WERI-Rb-1 (cell line): ENCODE data around the gene OGA.

Experiments used
- DNase-seq: peaks from one replicate; pipeline ENCODE4 v3.0.0-alpha.2; 2020
- H3K27ac ChIP-seq: fragments of 250-450 bp; sonication (Bioruptor Pico); 2 replicates; pipeline ENCODE4 v1.5.1; 2020; ENCODE audit warnings: mild to moderate bottlenecking, moderate library complexity
- H3K27me3 ChIP-seq: fragments of 250-450 bp; sonication (Bioruptor Pico); 2 replicates; pipeline ENCODE4 v1.5.1; 2021; ENCODE audit warnings: mild to moderate bottlenecking, low read depth, moderate library complexity; ENCODE audit not compliant: insufficient read depth, severe bottlenecking
- H3K36me3 ChIP-seq: fragments of 250-450 bp; sonication (Bioruptor Pico); 2 replicates; pipeline ENCODE4 v1.5.1; 2020; ENCODE audit warnings: mild to moderate bottlenecking, moderate library complexity
- H3K4me3 ChIP-seq: 2 replicates; pipeline ENCODE4 v1.5.1; 2011; ENCODE audit warnings: low read depth, mild to moderate bottlenecking, control low read depth, low read length
- H3K9me3 ChIP-seq: fragments of 250-450 bp; sonication (Bioruptor Pico); 2 replicates; pipeline ENCODE4 v1.5.1; 2021; ENCODE audit warnings: mild to moderate bottlenecking, moderate library complexity; ENCODE audit not compliant: severe bottlenecking
- TF ChIP-seq, protein P1 (sequence below): IDR thresholded peaks from 2 replicates; pipeline ENCODE4 v1.5.1; 2011; ENCODE audit warnings: low read depth, mild to moderate bottlenecking, control low read depth, inconsistent platforms, low read length

The OGA gene

DNA sequence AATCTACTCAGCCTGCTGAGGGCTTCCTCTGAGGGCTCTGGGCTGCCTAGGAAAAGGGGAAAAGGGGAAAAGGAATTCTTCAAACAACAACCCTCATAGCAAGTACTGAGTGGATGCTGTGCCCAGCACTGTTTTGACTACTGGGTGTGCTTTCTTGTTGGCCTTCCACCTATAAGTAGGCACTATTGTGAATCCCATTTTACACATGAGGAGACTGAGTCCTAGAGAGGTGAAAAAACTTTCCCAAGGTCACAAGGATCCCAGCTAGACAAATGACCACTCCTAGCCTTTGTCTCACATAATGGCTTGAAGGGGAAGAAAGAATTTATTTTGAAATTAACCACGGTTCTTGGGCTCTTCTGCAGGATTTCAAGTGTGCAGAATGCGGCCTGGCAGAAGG, 59.4 kb downstream of the OGA start:
- Histone ChIP-seq H3K36me3 (no peaks in the 10 kb centered on the region), H3K9me3 (no peaks in the 10 kb centered on the region), H3K27ac (peak overlapping the region; percentile 60; the same call in 1 of the 2 replicates), H3K4me3 (no peak overlapping the region), H3K27me3 (no peaks in the 10 kb centered on the region)
- TF ChIP-seq, protein P1, sequence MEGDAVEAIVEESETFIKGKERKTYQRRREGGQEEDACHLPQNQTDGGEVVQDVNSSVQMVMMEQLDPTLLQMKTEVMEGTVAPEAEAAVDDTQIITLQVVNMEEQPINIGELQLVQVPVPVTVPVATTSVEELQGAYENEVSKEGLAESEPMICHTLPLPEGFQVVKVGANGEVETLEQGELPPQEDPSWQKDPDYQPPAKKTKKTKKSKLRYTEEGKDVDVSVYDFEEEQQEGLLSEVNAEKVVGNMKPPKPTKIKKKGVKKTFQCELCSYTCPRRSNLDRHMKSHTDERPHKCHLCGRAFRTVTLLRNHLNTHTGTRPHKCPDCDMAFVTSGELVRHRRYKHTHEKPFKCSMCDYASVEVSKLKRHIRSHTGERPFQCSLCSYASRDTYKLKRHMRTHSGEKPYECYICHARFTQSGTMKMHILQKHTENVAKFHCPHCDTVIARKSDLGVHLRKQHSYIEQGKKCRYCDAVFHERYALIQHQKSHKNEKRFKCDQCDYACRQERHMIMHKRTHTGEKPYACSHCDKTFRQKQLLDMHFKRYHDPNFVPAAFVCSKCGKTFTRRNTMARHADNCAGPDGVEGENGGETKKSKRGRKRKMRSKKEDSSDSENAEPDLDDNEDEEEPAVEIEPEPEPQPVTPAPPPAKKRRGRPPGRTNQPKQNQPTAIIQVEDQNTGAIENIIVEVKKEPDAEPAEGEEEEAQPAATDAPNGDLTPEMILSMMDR: no peak
- DNase-seq: no peak

DNA sequence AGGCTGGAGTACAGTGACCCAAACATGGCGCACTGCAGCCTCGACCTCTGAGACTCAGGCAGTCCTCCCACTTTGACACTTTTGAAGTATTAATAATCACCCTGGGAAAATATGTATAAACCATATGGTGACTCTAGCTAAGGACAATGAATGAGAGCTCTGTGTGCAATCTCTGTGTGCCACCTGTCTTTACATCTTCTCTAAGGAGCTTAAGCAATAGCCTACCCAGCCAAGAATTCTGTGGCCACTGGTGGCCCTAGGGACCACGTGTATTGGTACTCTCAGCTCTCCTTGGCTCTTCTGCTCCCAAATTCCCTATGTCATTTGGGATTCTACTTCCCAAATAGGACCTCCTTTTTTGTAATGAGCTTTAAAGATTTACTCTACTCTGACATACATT, 66.0 kb downstream of the OGA start:
- Histone ChIP-seq H3K4me3 (no peak overlapping the region), H3K36me3 (no peaks in the 10 kb centered on the region), H3K9me3 (no peaks in the 10 kb centered on the region), H3K27me3 (no peaks in the 10 kb centered on the region), H3K27ac (no peak overlapping the region)
- DNase-seq: peak; percentile 44
- TF ChIP-seq, protein P1: no peak

DNA sequence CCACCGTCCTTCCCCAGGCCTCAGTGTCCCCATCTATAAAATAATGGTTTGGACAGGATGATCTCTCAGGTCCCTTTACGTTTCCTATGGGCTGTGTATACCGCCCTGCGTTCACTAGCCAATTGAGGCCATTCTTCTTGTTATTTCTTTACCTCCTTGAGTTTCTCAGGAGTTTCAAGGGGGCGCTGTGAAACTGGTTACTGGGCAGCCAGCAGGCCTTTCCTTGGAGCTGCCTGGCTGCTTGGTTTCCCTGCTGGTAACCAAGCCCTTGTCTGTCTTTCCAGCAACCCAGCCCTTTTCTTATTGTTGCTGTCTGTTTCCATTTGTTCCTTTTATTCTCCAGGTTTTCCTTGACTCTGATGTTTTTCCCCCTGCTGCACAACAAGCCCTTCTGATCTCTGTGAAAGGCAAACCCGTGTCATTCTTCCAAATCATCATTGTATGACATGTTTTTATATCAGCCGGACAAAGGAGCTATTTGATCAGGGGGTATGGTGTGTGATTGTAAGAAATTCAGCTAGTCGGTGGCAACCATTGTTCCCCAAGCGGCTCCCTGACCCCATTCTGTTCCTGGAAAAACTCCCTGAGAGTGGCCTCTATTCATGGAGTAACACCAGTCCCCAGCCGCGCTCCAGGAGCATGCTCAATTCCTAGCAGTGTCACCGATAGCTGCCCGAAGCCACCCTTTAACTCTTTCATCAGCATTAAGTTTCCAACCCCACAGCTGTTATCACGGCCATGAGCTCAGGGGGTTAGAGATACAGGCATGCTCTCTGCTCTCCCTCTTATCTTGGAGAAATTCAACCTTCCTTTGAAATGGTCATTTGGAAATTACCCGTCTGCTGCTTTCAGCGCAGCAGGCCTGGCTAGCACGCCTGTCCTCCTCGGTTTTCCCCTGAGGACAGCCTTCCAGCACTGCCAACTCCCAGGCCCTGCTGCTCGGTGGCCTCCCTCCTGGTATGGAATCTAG, 68.9 kb downstream of the OGA start:
- H3K27me3 ChIP-seq: no peaks in the 10 kb centered on the region
- H3K4me3 ChIP-seq: no peak overlapping the region
- no peaks in the 10 kb centered on the region for H3K36me3 ChIP-seq
- H3K9me3 ChIP-seq: no peaks in the 10 kb centered on the region
- peak; percentile 50 for DNase-seq
- TF ChIP-seq, protein P1: peak; percentile 48; the same call in 1 of the 2 replicates
- H3K27ac ChIP-seq: 0 out of 2 replicates have a peak overlapping the region, but pooled peaks have one; percentile 8

DNA sequence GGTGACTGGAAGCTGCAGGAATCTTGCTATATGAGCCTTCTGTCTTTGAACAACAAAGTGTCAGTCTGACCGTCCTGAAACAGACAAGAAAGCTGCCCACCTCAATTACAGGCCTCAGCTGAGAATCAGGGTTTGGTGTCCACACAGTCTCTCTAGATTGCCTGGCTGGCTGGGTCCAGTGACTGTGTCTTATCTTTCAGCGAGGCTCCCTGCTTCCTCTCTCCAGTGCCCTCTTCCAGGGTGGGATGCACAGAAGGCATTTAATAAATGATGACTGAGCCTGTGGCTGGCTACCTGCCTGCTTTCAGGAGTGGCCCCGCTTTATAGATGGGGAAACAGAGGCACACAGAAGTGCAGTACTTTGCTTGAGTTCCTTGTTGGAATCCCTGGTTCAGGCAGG, 69.7 kb downstream of the OGA start:
- no peak overlapping the region for H3K4me3 ChIP-seq
- no peak overlapping the region for H3K27ac ChIP-seq
- H3K36me3 ChIP-seq: no peaks in the 10 kb centered on the region
- no peaks in the 10 kb centered on the region for H3K9me3 ChIP-seq
- TF ChIP-seq, protein P1: no peak
- DNase-seq: no peak
- H3K27me3 ChIP-seq: no peaks in the 10 kb centered on the region

DNA sequence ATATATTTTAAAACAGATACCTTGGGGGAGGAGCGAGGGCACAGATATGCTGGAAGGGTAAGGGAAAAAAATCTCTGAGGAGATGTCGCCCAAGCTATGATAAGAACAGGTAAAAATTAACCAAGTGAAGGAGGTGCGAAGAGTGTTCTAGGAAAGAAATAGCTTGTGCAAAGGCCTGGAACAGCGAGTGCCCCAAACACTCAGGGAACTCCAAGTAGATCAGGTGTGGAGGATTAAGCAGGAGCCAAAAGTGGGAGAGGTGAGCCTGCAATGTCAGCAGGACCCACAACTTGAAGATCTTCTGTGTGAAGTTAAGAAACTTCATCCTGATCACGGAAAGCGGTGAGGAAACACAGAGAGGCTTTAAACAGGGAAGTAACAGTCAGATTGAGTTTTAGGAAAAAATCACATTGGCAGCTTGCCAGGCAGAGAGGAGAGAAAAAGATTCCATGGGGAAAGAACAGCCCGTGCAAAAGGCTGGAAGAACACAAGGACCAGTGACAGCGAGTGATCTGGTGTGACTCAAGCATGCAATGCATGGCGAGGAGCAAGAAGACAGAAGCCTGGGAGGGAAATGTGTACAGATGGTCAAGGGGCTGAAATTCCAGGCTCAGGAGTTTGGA, 73.1 kb downstream of the OGA start:
- Histone ChIP-seq H3K9me3 (no peaks in the 10 kb centered on the region), H3K4me3 (no peak overlapping the region), H3K27ac (no peak overlapping the region), H3K36me3 (no peaks in the 10 kb centered on the region), H3K27me3 (no peaks in the 10 kb centered on the region)
- TF ChIP-seq, protein P1: no peak
- no peak for DNase-seq
